Peyer's patch (tissue), 4 donors: Measurements from ENCODE around the gene ZNF644. TPM values are rescaled to one million over a fixed set of nuclear protein-coding genes. Genes with fewer than 3 reads are reported as not detected.

Experiments
- DNase-seq, 3 donors: peaks; one replicate each; pipeline ENCODE4 v3.0.0-alpha.2; 2017 to 2019
- H3K27ac ChIP-seq, 4 donors: fragments of 200-600 bp; sonication (generic); one replicate each; pipeline ENCODE4 v1.5.1; 2016 to 2019
- H3K27me3 ChIP-seq, 2 donors: fragments of 200-600 bp; sonication (generic); one replicate each; pipeline ENCODE4 v1.5.1; 2019
- H3K36me3 ChIP-seq, 3 donors: fragments of 200-600 bp; sonication (generic); one replicate each; pipeline ENCODE4 v1.5.1; 2016 to 2019
- H3K4me1 ChIP-seq, 4 donors: fragments of 200-600 bp; sonication (generic); one replicate each; pipeline ENCODE4 v1.5.1; 2016 to 2019
- H3K4me3 ChIP-seq, 4 donors: fragments of 200-600 bp; sonication (generic); 1 replicate in 3 of 4; 2 replicates in 1 of 4; pipeline ENCODE4 v1.5.1; 2016 to 2019; ENCODE audit warnings: mild to moderate bottlenecking in 1 of 4
- H3K9me3 ChIP-seq, 4 donors: fragments of 200-600 bp; sonication (generic); one replicate each; pipeline ENCODE4 v1.5.1; 2016 to 2019; ENCODE audit warnings: mild to moderate bottlenecking in 1 of 4
- POLR2A ChIP-seq, 2 donors: fragments of 450-650 bp; IDR thresholded peaks; one replicate each; pipeline ENCODE4 v1.5.1; 2017; ENCODE audit warnings: antibody characterized with exemption in 2 of 2, mild to moderate bottlenecking in 2 of 2, moderate library complexity in 2 of 2
- total RNA-seq, 4 donors: library from RNA; depleted of rRNA; stranded (reverse); fragments of >200 nt; gene quantifications; one replicate each; pipeline ENCODE4 v1.1.0, GENCODE V29; 2016
- TF ChIP-seq, protein P1 (sequence below), 6 experiments: fragments of 450-650 bp in 4 of 6; fragments of 200-600 bp in 2 of 6; sonication (generic) in 1 of 6; IDR thresholded peaks; one replicate each; pipeline ENCODE4 v1.5.1; 2017 to 2019; ENCODE audit warnings: antibody characterized with exemption in 6 of 6, mild to moderate bottlenecking in 3 of 6, moderate library complexity in 1 of 6

The ZNF644 gene
- total RNA-seq, 4 donors from 2014 or later: 46.5 to 111 (median 62.4) TPM

GRCh38 chr1:90977522-90977921 is 44.3 kb downstream of the ZNF644 start:
- no peak for TF ChIP-seq POLR2A (IDR thresholded peaks at IDR 0.05)
- TF ChIP-seq, protein P1, sequence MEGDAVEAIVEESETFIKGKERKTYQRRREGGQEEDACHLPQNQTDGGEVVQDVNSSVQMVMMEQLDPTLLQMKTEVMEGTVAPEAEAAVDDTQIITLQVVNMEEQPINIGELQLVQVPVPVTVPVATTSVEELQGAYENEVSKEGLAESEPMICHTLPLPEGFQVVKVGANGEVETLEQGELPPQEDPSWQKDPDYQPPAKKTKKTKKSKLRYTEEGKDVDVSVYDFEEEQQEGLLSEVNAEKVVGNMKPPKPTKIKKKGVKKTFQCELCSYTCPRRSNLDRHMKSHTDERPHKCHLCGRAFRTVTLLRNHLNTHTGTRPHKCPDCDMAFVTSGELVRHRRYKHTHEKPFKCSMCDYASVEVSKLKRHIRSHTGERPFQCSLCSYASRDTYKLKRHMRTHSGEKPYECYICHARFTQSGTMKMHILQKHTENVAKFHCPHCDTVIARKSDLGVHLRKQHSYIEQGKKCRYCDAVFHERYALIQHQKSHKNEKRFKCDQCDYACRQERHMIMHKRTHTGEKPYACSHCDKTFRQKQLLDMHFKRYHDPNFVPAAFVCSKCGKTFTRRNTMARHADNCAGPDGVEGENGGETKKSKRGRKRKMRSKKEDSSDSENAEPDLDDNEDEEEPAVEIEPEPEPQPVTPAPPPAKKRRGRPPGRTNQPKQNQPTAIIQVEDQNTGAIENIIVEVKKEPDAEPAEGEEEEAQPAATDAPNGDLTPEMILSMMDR (IDR thresholded peaks at IDR 0.05): no peak
- Histone ChIP-seq H3K4me3 (no peak overlapping the region), H3K4me1 (no peaks in the 10 kb centered on the region), H3K27me3 (no peaks in the 10 kb centered on the region), H3K27ac (no peak overlapping the region), H3K9me3 (no peaks in the 10 kb centered on the region), H3K36me3 (peaks cover 0 to 18% (median 0%) of the 10 kb centered on the region in 3 donors)
- no peak for DNase-seq

DNA sequence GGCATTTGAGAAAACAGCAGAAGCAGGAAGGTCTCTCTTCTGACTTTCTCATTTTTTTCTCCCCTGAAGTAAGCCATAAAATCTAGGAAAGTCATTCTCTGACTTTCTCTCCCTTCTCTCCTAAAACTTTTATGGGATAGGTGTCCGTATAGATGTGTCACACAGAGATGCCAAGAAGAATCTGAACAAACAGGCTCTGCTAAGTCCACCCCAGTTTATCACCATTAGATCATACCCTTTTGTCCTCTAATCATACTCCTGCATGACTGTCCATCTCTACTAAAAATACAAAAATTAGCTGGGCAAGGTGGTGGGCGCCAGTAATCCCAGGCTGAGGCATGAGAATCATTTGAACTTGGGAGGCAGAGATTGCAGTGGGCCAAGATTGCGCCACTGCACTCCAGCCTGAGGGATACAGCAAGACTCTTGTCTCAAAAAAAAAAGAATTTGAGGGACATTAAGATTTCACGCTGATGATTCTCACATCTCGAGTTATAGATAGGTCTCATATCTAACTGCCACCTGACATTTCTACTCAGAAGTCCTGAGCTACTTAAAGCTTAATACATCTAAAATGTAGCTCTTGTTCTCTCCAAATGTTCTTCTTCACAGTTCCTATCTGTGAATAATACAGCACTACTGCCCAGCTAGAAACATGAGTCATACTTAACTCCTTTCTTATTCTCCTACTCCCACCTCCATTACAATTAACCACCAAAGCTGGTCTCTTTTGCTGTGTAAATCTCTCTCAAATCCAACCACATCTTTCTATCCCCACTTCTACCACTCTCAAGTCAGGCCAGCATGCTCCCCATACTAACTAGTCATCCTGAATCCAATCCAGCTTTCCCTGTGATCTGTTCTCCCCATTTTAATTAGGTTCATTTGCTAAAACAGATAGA is 47.7 kb downstream of the ZNF644 start:
- TF ChIP-seq, protein P1 (IDR thresholded peaks at IDR 0.05): no peak
- TF ChIP-seq POLR2A (IDR thresholded peaks at IDR 0.05): no peak
- Histone ChIP-seq H3K4me1 (no peaks in the 10 kb centered on the region), H3K4me3 (no peak overlapping the region), H3K36me3 (peaks cover 0 to 30% (median 0%) of the 10 kb centered on the region in 3 donors), H3K9me3 (no peaks in the 10 kb centered on the region), H3K27me3 (no peaks in the 10 kb centered on the region), H3K27ac (no peak overlapping the region)
- DNase-seq: no peak

DNA sequence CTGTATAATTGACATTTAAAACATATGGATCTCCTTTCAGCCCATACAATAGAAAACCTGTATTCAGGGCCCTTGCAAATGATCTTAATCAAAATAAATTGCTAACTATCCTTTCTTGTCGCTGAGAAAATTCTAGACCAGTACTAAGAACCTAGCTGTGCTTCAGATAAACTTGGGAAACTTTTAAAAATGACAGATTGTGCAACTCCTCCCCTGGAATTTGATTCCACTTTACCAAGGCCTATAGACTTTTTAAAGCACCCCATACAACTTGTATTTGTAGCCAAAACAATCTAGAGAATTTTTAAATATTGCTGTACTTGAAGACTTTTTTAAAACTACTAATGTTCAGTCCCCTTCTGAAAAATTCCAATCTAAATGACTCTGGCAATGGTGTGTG is 51.6 kb downstream of the ZNF644 start:
- no peak for DNase-seq
- Histone ChIP-seq H3K4me3 (no peak overlapping the region), H3K27me3 (no peaks in the 10 kb centered on the region), H3K36me3 (peaks cover 0 to 17% (median 0%) of the 10 kb centered on the region in 3 donors), H3K4me1 (no peaks in the 10 kb centered on the region), H3K9me3 (no peaks in the 10 kb centered on the region), H3K27ac (no peak overlapping the region)
- TF ChIP-seq, protein P1 (IDR thresholded peaks at IDR 0.05): no peak
- no peak for TF ChIP-seq POLR2A (IDR thresholded peaks at IDR 0.05)

GRCh38 chr1:90969241-90969640 is 52.6 kb downstream of the ZNF644 start:
- DNase-seq: no peak
- Histone ChIP-seq H3K36me3 (peaks cover 0 to 17% (median 0%) of the 10 kb centered on the region in 3 donors), H3K4me1 (no peaks in the 10 kb centered on the region), H3K27ac (no peak overlapping the region), H3K9me3 (no peaks in the 10 kb centered on the region), H3K4me3 (no peak overlapping the region), H3K27me3 (no peaks in the 10 kb centered on the region)
- TF ChIP-seq POLR2A (IDR thresholded peaks at IDR 0.05): no peak
- TF ChIP-seq, protein P1 (IDR thresholded peaks at IDR 0.05): no peak

- TF ChIP-seq, protein P1 (IDR thresholded peaks at IDR 0.05): peak in 4 of 6 experiments; percentile 24 to 64 (median 47)
- no peak for TF ChIP-seq POLR2A (IDR thresholded peaks at IDR 0.05)
- Histone ChIP-seq H3K36me3 (no peaks in the 10 kb centered on the region), H3K27ac (no peak overlapping the region), H3K9me3 (no peaks in the 10 kb centered on the region), H3K4me3 (no peak overlapping the region), H3K27me3 (no peaks in the 10 kb centered on the region), H3K4me1 (no peaks in the 10 kb centered on the region)
- DNase-seq: no peak
These were observed 57.3 kb downstream of the ZNF644 start for GRCh38 chr1:90964444-90965035.
